ENCODE data around the gene CFAP53. TPM values are rescaled to one million over a fixed set of nuclear protein-coding genes. Genes with fewer than 3 reads are reported as not detected.

CFAP53 gene
- total RNA-seq, 1 donor from 2014 or later, result 0.29 TPM

- H3K36me3 ChIP-seq (ENCODE audit: control insufficient read depth, insufficient read depth, low read length), result peaks cover 1% of the 10 kb centered on the region
- no peak for TF ChIP-seq CTCF (IDR thresholded peaks at IDR 0.05; ENCODE audit: insufficient read depth, low read length, poor library complexity, severe bottlenecking)
- no peaks in the 10 kb centered on the region for H3K27me3 ChIP-seq (ENCODE audit: control insufficient read depth, insufficient read depth, low read length)
- DNase-seq (ENCODE audit: low read depth), result no peak
- H3K4me3 ChIP-seq (ENCODE audit: low read depth, low read length), result no peak overlapping the region
Observed at GRCh38 chr18:50276452-50276851, 10.2 kb upstream of the CFAP53 start.

GRCh38 chr18:50275503-50276036, 9.3 kb upstream of the CFAP53 start:
- no peak for DNase-seq (ENCODE audit: low read depth)
- no peak for TF ChIP-seq CTCF (IDR thresholded peaks at IDR 0.05; ENCODE audit: insufficient read depth, low read length, poor library complexity, severe bottlenecking)
- Histone ChIP-seq H3K36me3 (ENCODE audit: control insufficient read depth, insufficient read depth, low read length) (peaks cover 1% of the 10 kb centered on the region), H3K27me3 (ENCODE audit: control insufficient read depth, insufficient read depth, low read length) (no peaks in the 10 kb centered on the region), H3K4me3 (ENCODE audit: low read depth, low read length) (no peak overlapping the region)

DNA sequence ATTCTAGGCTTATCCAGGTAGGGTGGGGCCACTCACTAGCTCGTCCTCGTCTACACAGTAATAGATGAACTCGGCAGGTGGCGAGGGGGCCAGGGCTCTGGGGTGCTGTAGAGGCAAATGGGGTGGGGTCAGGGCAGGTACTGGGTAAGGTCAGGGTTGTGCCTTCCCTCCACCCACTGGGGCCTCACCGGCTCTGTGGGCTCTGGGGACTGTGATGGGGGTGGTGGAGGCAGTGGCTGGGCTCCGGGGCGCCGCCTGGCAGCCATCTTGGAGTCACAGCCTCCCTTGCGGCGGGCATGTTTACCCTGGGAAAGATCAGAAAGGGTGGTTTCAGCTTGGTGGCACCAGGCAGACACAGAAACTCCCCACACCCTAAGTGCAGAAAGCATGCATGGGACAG, 8.6 kb upstream of the CFAP53 start:
- Histone ChIP-seq H3K36me3 (ENCODE audit: control insufficient read depth, insufficient read depth, low read length) (peaks cover 1% of the 10 kb centered on the region), H3K27me3 (ENCODE audit: control insufficient read depth, insufficient read depth, low read length) (no peaks in the 10 kb centered on the region), H3K4me3 (ENCODE audit: low read depth, low read length) (no peak overlapping the region)
- no peak for DNase-seq (ENCODE audit: low read depth)
- TF ChIP-seq CTCF (IDR thresholded peaks at IDR 0.05; ENCODE audit: insufficient read depth, low read length, poor library complexity, severe bottlenecking), result no peak

- DNase-seq (ENCODE audit: low read depth), result no peak
- no peaks in the 10 kb centered on the region for H3K27me3 ChIP-seq (ENCODE audit: control insufficient read depth, insufficient read depth, low read length)
- no peak for TF ChIP-seq CTCF (IDR thresholded peaks at IDR 0.05; ENCODE audit: insufficient read depth, low read length, poor library complexity, severe bottlenecking)
- peaks cover 1% of the 10 kb centered on the region for H3K36me3 ChIP-seq (ENCODE audit: control insufficient read depth, insufficient read depth, low read length)
- no peak overlapping the region for H3K4me3 ChIP-seq (ENCODE audit: low read depth, low read length)
Observed at GRCh38 chr18:50274044-50274442, 7.7 kb upstream of the CFAP53 start.

DNA sequence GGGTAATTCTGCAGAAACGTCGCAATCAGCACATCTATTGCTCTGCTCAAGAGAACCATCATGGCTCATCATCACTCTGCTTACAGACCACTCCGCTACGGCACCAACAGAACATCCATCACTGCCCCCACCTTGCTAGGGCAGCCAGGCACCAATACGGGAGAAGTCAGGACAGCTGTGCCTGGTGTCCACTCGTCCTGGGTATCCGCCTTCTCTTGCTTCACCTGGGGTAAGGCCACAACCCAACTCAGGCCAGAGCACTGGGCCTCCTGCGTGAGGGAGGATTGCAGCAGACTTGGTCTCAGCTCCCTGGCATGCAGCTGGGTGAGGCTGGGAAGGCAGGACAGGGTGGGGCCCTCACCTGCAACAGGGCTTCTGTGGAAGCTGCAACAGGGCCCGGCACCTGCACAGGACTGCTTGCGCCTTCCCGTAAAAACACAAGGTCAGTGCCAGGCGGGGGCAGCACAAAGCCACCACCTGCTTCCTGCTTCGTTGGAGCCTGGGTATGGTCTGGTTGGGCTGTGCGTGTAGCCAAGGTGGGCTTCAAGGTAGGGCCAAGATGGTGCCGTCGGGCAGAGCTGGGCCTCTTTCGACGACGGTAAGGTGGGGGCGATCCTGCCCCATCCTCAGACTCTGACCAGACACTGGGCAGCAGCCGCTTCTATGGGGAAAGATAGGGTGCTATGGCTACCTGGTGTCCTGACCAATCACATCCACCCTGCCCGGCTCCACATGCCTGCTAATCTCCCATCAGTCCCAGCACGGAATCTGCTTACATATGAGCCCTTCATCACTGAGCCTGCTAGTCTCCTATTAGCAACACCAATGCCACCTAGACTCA, 7.1 kb upstream of the CFAP53 start:
- H3K36me3 ChIP-seq (ENCODE audit: control insufficient read depth, insufficient read depth, low read length), result peaks cover 1% of the 10 kb centered on the region
- DNase-seq (ENCODE audit: low read depth), result no peak
- no peak for TF ChIP-seq CTCF (IDR thresholded peaks at IDR 0.05; ENCODE audit: insufficient read depth, low read length, poor library complexity, severe bottlenecking)

More for the DNA sequence above, 7.1 kb upstream of the CFAP53 start:
- Histone ChIP-seq H3K27me3 (ENCODE audit: control insufficient read depth, insufficient read depth, low read length) (no peaks in the 10 kb centered on the region), H3K4me3 (ENCODE audit: low read depth, low read length) (no peak overlapping the region)

Measured in kidney epithelial cell (primary cell).